NCI-H524 (cell line): Measurements from ENCODE around the gene ACVR1B.

Experiments
- DNase-seq, 2 experiments: peaks; one replicate each; lab custom pipeline; 2025; lab: John Stamatoyannopoulos, UW

ACVR1B gene

GRCh38 chr12:51942501-51943000, 8.9 kb upstream of the ACVR1B start:
- no peak for DNase-seq

DNA sequence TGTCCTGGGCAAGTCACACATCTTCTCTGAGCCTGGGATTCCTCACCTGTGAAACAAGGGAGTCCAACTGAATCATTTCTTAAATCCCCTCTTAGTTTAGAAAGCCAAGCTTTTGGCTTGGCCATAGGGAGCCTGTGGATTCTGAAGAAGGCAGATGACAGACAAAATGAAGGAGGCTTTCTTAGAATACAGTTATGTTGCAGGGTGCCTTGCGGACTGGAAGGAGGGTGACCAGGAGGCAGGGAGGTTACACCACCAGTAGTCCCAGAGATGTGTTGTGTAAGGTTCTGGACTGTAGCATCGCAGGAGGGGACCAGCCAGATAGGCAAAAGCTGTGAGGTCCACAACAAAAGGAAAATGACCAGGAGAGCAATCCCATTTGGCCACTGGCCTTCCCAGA, 8.2 kb upstream of the ACVR1B start:
- no peak for DNase-seq

GRCh38 chr12:51944608-51945233, 6.8 kb upstream of the ACVR1B start:
- no peak for DNase-seq

DNA sequence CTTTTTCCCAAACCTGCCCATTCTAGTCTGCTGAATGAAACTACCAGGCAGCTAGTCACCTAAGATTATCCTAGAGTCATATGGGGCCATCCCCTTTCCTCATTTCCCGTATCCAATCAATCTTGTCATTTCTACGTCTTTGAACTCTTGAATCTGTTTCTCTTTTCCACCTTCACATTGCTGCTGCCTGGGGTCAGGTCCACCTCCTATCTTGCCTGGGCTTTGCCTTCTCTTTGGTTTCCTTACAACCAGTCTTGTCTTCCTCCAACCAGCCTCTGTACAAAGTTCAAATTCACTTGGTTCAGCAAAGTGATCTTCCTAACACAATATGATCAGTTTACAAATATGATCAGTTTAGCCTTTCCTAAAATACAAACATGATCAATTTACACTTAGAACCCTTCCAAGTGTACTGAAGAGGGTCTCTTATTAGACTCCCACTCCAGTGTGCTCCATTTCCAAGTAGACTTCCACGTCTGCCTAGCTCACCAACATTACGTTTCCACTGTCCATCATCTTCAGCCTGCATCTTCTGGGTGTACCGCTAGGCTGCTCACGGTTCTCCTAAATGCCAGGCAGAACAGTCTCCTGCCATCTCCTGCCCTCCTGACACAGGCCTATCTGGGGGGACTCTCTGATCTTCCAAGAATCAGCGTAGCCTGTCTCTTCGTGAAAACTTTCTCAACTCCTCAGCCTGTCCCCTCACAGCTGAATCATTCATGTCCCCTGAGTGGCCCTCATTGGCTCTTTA, 4.1 kb upstream of the ACVR1B start:
- no peak for DNase-seq

DNA sequence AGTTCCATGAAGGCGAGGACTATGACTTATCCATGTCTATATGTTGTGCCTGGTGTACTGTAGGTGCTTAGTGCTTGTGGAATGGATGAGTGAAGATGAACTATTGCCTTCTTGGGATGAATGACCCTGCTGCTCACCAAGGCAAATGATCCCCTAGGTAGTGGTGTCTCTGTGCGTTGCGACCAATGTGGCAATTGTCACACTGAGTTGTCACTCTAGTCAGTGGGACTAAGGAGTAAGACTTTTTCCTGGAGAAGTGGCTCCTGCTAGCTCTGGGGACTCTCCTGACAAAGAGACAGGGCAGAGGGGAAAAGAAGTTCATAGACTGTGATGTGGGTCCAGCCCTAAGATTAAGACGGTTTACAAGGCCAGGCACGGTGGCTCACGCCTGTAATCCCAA, 3.4 kb upstream of the ACVR1B start:
- DNase-seq: no peak

DNA sequence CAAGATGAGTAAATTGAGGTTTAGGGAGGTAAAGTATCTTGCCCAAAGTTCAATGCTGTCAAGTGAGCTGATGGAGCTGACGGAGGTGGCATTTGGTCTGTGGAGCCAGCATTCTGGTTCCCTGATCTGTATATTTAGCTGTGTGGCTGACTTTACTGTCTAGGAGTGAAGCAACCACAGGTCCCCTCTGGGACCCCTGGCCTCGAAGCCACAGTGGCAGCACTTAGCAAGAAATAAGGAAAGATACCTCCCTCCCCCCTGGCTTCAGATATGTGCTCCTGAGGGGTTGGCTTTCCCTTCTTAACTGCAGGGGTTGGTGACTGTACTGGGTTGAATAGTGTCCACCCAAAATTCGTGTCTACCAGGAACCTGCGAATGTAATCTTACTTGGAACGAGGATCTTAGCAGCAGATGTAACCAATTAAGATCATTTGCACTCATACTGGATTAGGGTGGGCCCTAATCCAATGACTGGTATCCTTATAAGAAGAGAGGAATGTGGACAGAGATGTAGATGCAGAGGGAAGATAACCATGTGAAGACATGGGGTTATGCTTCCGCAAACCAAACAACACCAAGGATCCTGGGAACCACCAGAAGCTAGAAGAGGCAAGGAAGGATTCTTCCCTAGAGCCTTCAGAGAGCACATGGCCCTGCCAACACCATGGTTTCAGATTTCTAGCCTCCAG, 2.0 kb upstream of the ACVR1B start:
- peak; percentile 69 to 84 for DNase-seq

DNA sequence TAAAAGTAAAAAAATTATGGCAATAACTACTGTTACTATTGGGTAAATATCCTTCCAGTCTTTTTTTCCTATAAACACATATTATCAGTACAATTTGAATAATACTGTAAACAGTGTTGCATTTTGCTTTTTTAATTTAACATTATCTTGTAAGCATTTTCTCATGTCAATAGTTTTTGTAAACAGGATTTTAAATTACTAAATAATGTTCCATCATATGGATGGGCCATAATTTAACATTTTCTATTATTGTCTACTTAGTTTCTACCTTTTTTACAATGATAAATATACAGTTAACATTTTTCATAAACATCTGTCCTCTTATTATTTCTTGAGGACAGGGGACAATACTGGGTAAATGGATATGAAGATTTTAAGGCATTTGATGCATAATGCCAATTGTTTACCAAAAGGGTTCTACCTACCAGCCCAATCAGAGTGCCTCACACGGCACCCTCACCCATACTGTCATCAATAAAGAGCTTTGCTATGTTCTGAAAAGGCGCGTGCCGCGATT, 759 bp upstream of the ACVR1B start:
- DNase-seq: no peak

GRCh38 chr12:51951843-51952722, 584 bp downstream of the ACVR1B start:
- DNase-seq: peak in 1 of 2 experiments; percentile 32

DNA sequence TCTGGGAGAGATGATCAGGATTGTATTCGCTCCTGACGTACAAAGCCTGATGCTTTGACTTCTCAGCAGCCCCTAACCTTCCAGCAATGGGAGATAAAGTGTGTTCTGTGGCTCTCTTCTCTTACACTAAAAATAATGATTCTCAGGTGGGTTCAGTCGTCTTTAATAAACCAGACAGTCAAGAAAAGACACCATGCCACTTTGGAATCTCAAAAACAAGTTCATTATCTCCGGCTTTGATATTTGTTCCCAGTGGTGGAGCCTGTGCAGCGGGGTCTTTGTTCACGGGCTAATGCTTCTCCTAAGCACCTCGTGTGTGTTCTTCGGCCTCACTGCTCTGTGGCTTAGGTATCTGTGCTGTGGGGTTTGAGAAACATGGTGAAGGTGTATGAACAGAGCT, 1.6 kb downstream of the ACVR1B start:
- DNase-seq: peak; percentile 21 to 39

GRCh38 chr12:51953864-51954263, 2.4 kb downstream of the ACVR1B start:
- DNase-seq: no peak

DNA sequence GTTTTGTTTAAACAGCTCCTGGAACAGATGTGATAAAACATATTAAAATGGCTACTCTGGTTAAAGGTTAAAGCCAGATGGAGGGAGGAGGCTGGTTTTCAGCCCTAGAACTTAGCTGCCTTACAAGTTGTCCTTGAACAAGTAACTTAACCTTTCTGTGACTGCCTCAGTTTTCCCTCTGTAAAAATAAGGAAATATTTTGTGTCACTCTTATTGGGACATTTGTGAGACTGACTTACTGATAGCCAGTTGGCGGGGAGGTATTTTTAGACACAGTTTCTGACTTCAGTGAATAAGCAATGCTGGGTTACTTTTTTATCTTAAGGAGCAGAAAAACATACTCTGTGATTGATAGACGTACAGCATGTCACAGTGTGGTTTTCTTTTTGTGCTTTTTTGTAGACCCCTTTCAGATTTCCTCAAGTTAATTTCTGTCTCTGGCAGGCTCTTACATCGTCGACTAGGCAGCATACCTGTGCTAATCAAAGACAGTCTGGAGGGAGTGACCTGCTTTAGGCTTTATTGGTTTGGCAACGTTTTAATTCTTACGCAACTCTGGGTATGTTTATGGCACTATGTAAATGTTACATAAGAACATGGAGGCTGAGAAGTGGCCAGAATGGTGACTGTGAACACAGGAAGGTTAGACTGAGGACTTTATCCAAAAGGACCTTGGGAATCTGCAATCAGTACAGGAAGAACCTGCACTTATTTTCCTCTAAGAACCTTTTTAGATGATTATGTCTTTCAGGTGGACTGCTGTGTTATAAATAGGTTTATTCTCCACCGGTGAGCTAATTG, 3.3 kb downstream of the ACVR1B start:
- DNase-seq: peak in 1 of 2 experiments; percentile 27

GRCh38 chr12:51955702-51956101, 4.2 kb downstream of the ACVR1B start:
- no peak for DNase-seq

- DNase-seq: no peak
Measured at GRCh38 chr12:51958542-51958941, 7.0 kb downstream of the ACVR1B start.

GRCh38 chr12:51959211-51959610, 7.7 kb downstream of the ACVR1B start:
- DNase-seq: no peak

DNA sequence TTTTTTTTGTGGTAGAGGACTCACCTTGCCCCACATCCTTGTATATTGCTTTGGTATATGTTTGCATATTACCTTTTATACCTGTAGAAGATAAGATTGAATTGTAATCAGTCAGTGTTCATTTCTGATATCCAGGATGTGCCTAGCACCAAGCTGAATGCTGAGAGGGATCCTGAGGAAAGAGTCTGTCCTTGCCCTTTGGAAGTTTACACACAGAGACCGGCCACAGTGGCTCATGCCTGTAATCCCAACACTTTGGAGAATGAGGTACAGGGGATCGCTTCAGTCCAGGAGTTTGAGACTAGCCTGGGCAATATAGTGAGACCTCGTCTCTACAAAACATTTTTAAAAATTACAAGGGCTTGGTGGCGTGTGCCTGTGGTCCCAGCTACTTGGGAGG, 8.4 kb downstream of the ACVR1B start:
- DNase-seq: no peak

DNA sequence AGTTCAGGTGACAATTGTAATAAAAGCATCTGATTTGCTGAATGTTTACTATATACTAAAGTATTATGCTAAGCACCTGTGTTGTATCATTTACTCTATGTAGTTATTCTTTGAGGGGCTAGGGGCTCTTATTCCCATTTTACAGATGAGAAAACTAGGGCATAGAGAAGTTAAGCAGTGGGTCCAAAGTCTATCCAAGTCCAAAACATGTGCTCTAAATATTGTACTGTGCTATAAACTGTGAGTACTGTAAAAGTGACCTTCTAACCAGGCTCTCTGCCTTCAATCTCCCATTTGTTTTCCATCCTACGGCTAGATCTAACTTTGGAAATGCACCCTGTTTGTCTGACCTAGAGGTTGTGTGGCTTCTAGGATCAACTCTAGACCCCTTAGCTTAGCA, 9.0 kb downstream of the ACVR1B start:
- no peak for DNase-seq

DNA sequence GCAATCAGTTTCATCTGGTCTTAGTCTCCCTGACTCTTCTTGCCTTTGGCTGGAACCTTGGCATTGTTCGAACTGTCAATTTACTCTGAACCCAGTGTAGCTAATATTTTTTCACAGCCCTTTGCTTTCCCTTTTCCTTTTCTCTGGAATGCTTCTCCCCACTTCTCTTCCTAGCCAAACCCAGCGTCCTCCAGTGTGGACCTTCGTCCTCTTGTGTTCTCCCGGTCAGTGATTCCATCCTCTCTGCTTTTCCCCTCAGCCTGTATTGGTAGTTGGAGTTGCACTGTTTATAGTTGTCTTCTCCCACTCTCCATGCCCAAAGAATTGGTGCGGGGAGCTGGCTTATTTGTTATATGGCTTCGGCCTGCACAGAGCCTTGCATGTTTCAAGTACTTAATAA, 9.4 kb downstream of the ACVR1B start:
- DNase-seq: no peak

DNA sequence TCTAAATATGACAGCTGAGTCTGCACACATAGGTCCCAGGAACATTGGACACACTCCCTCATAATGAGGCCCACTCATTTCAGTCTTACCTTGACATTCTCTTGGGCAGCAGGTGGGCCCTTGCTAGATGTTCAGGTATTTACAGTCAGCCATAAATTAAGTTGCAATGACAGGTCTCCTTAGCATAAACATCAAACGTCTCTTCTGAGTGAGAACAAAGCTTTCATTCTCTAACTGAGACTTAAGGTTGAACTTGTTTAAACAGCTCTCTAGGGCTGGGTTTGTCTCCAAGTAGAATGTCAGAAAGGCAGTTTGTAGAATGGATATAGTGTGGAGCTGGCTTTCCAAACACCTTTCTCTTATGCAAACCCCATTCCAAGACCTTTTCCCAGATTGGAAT, 10.3 kb downstream of the ACVR1B start:
- no peak for DNase-seq

GRCh38 chr12:51962737-51963136, 11.2 kb downstream of the ACVR1B start:
- no peak for DNase-seq

GRCh38 chr12:51963477-51963876, 12.0 kb downstream of the ACVR1B start:
- no peak for DNase-seq

DNA sequence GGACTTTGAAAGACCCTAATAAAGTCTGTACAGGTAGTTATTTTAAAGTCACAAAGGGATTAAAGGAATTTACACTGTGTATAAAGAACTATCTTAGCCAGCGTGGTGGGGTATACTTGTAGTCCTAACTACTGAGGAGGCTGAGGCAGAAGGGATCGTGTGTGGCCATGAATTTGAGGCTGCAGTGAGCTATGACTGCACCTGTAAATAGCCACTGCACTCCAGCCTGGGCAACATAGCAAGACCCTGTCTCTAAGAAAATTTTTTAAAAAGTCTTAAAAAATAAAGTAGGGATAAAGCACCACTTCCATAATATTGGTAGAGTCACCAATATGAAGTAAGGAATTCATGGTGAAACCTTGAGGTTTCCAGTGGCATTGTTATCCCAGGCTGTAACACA, 18.1 kb downstream of the ACVR1B start:
- DNase-seq: no peak
